KG1 (cell line): ENCODE measurements around the gene NBAS.
"Not testable (repeated sequence)": the region's sequence is repeated elsewhere in the genome, so short reads cannot be mapped to it uniquely, and the experiment has no call there.

Experiments
- DNase-seq: peaks from one replicate; lab custom pipeline; 2025; lab: John Stamatoyannopoulos, UW

Gene NBAS

GRCh38 chr2:15559379-15560139 is 1.6 kb downstream of the NBAS start:
- no peak for DNase-seq

GRCh38 chr2:15557887-15558311 is 3.2 kb downstream of the NBAS start:
- DNase-seq, result no peak

- DNase-seq, result no peak
Measured at GRCh38 chr2:15556311-15556930, 4.7 kb downstream of the NBAS start.

- no peak for DNase-seq
Measured at GRCh38 chr2:15555760-15556193, 5.4 kb downstream of the NBAS start.

GRCh38 chr2:15554525-15555218 is 6.5 kb downstream of the NBAS start:
- DNase-seq, result no peak

GRCh38 chr2:15553951-15554350 is 7.2 kb downstream of the NBAS start:
- no peak for DNase-seq

- DNase-seq, result no peak
Measured at GRCh38 chr2:15553519-15553918, 7.6 kb downstream of the NBAS start.

- DNase-seq, result no peak
Measured at GRCh38 chr2:15548974-15549373, 12.2 kb downstream of the NBAS start.

GRCh38 chr2:15547115-15547876 is 13.8 kb downstream of the NBAS start:
- no peak for DNase-seq

- DNase-seq, result no peak
Measured at GRCh38 chr2:15546297-15547098, 14.6 kb downstream of the NBAS start.

- DNase-seq, result no peak
Measured at GRCh38 chr2:15544227-15544626, 16.9 kb downstream of the NBAS start.

GRCh38 chr2:15543541-15543940 is 17.6 kb downstream of the NBAS start:
- no peak for DNase-seq

- DNase-seq, result no peak
Measured at GRCh38 chr2:15543053-15543452, 18.1 kb downstream of the NBAS start.

- DNase-seq, result not testable (repeated sequence)
Measured at GRCh38 chr2:15542269-15542668, 18.9 kb downstream of the NBAS start.

GRCh38 chr2:15540523-15540922 is 20.6 kb downstream of the NBAS start:
- DNase-seq, result not testable (repeated sequence)

- DNase-seq, result no peak
Measured at GRCh38 chr2:15539999-15540398, 21.1 kb downstream of the NBAS start.

GRCh38 chr2:15538792-15539191 is 22.3 kb downstream of the NBAS start:
- no peak for DNase-seq

- DNase-seq, result no peak
Measured at GRCh38 chr2:15533860-15534480, 27.2 kb downstream of the NBAS start.

GRCh38 chr2:15532996-15533395 is 28.1 kb downstream of the NBAS start:
- no peak for DNase-seq

- DNase-seq, result no peak
Measured at GRCh38 chr2:15531095-15531854, 29.9 kb downstream of the NBAS start.
